ENCODE data around the gene KDM1A.

GRCh38 chr1:23023174-23023845, 4.0 kb downstream of the KDM1A start:
- TF ChIP-seq EP300 (IDR thresholded peaks at IDR 0.05; ENCODE audit: low read depth): no peak
- TF ChIP-seq CTCF (IDR thresholded peaks at IDR 0.05): no peak
- no peak for TF ChIP-seq POLR2A (IDR thresholded peaks at IDR 0.05)
- no peak for TF ChIP-seq POLR2AphosphoS5 (IDR thresholded peaks at IDR 0.05)

Measured in transverse colon (tissue), 4 donors.